PC-9 (cell line): ENCODE results near the gene MAEL. TPM values are rescaled to one million over a fixed set of nuclear protein-coding genes. Genes with fewer than 3 reads are reported as not detected.

Experiments used
- BruUV-seq: library from RNA; stranded (reverse); fragments of 400-500 nt; replicated peaks from 2 replicates; lab custom pipeline; 2021; lab: Mats Ljungman, UMichigan
- CTCF ChIA-PET: fragments of 300-600 bp; sonication (Branson Sonifier 250); formaldehyde crosslinking; loops from one replicate; lab custom pipeline; 2022; ENCODE audit warnings: antibody characterized with exemption; lab: Charles Lee
- POLR2A ChIA-PET: fragments of 300-600 bp; sonication (Branson Sonifier 250); formaldehyde crosslinking; loops from one replicate; lab custom pipeline; 2022; ENCODE audit warnings: antibody characterized with exemption; ENCODE audit not compliant: unreplicated experiment; lab: Charles Lee
- DNase-seq, 2 experiments: peaks; one replicate each; pipeline versions ENCODE4 v3.0.0 to v3.0.0-alpha.2; 2015 to 2022; ENCODE audit warnings: mixed read lengths in 1 of 2
- H2AFZ ChIP-seq: fragments of 200-600 bp; sonication (generic); 2 replicates; pipeline ENCODE4 v1.8.1; 2017; ENCODE audit warnings: antibody characterized with exemption
- H3F3A ChIP-seq: fragments of 200-600 bp; sonication (generic); 2 replicates; pipeline ENCODE4 v1.8.1; 2017; ENCODE audit warnings: antibody characterized with exemption, mild to moderate bottlenecking, low read depth; ENCODE audit not compliant: insufficient read depth
- H3K27ac ChIP-seq: fragments of 200-600 bp; sonication (generic); 2 replicates; pipeline ENCODE4 v1.6.1; 2016; ENCODE audit warnings: mixed run types
- H3K27me3 ChIP-seq: fragments of 200-600 bp; sonication (generic); 2 replicates; pipeline ENCODE4 v1.6.1; 2016; ENCODE audit warnings: low read depth, mixed run types; ENCODE audit not compliant: insufficient read depth
- H3K36me3 ChIP-seq: fragments of 200-600 bp; sonication (generic); 2 replicates; pipeline ENCODE4 v1.6.1; 2016; ENCODE audit warnings: low read depth, mixed run types
- H3K4me1 ChIP-seq: fragments of 200-600 bp; sonication (generic); replicated peaks from 2 replicates; pipeline ENCODE4 v1.6.1; 2016; ENCODE audit warnings: mixed run types; ENCODE audit not compliant: insufficient read depth
- H3K4me2 ChIP-seq: fragments of 200-600 bp; sonication (generic); 2 replicates; pipeline ENCODE4 v1.6.1; 2017; ENCODE audit warnings: mixed run types
- H3K4me3 ChIP-seq: fragments of 200-600 bp; sonication (generic); 2 replicates; pipeline ENCODE4 v1.6.1; 2016; ENCODE audit warnings: mixed run types
- H3K79me2 ChIP-seq: fragments of 200-600 bp; sonication (generic); 2 replicates; pipeline ENCODE4 v1.6.1; 2017; ENCODE audit warnings: low read depth, mixed run types
- H3K9me2 ChIP-seq: fragments of 200-600 bp; sonication (generic); 2 replicates; pipeline ENCODE4 v1.8.1; 2017; ENCODE audit warnings: mild to moderate bottlenecking; ENCODE audit not compliant: insufficient read depth
- H3K9me3 ChIP-seq: fragments of 200-600 bp; sonication (generic); 2 replicates; pipeline ENCODE4 v1.8.1; 2016; ENCODE audit warnings: low read depth; ENCODE audit not compliant: insufficient read depth
- H4K20me1 ChIP-seq: fragments of 200-600 bp; sonication (generic); 2 replicates; pipeline ENCODE4 v1.8.1; 2017; ENCODE audit not compliant: insufficient read depth
- CTCF ChIP-seq: fragments of 200-600 bp; sonication (generic); conservative IDR thresholded peaks from 2 replicates; pipeline ENCODE4 v1.6.1; 2017; ENCODE audit warnings: mixed run types, antibody characterized with exemption, mild to moderate bottlenecking, moderate library complexity
- EZH2 ChIP-seq: fragments of 200-600 bp; sonication (generic); IDR thresholded peaks from 2 replicates; pipeline ENCODE4 v1.8.0; 2017; ENCODE audit warnings: antibody characterized with exemption, low read depth
- intact Hi-C: fragments of 100-400 bp; cut with micrococcal nuclease; formaldehyde crosslinking; loops from one replicate; pipeline ENCODE4 v1.10.0; 2022; ENCODE audit not compliant: unreplicated experiment
- total RNA-seq: library from RNA; stranded (reverse); gene quantifications from 2 replicates; pipeline ENCODE4 v1.2.3, GENCODE V29; 2021

Gene MAEL
- total RNA-seq, 1 experiment from 2014 or later, result not detected

- intact Hi-C loops, result no loop called here
- Histone ChIP-seq H3K27ac (no peak overlapping the region), H4K20me1 (no peaks in the 10 kb centered on the region), H2AFZ (no peak overlapping the region), H3K4me3 (no peak overlapping the region), H3K27me3 (no peaks in the 10 kb centered on the region), H3K9me3 (no peaks in the 10 kb centered on the region), H3K36me3 (no peaks in the 10 kb centered on the region), H3K4me2 (no peak overlapping the region), H3F3A (peaks cover 5% of the 10 kb centered on the region; the same call in 1 of the 2 replicates), H3K9me2 (no peaks in the 10 kb centered on the region), H3K79me2 (no peaks in the 10 kb centered on the region), H3K4me1 (peaks cover 6% of the 10 kb centered on the region; the same call in 1 of the 2 replicates)
- ChIA-PET POLR2A (no interaction called here), CTCF (no interaction called here)
- BruUV-seq, result no TSS peak
- TF ChIP-seq CTCF (no peak), EZH2 (no peak)
- no peak for DNase-seq
These were observed 38.0 kb upstream of the MAEL start for GRCh38 chr1:166951050-166951449.

DNA sequence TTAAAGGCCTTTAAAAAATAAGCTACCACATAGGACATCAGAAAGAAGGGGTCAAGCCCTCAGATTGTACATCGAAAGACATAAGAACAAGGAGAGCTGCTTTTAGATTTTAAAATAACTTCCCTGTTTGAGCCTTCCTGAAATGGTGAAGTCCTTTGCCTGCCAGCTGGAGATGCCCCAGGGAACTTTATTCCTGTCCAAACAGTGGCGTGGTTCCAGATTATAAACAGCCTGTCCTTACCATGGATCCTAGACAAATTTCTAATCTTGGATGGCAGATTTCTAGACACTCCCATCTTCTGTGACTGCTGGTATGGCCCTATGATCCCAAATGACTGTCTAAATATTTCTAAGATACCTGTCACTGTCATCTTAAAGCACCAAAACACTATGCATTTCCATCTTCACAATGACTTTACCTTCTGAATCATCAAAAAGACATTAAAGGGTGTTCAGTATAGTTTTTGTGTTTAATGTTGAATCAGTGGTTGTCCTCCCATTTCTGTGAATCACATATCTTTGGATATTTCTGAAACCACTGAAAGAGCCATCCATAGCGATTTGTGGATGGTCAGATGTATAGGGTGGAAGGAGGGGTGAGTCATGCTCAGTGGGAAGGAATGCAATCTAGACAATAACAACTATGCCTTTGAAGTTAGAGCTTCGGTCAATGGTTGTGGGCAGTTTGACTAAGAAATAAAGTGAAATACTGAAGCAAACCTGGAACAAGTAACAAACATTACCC is 36.9 kb upstream of the MAEL start:
- H3K27ac ChIP-seq, result no peak overlapping the region
- CTCF ChIA-PET, result interaction anchor here (0.6 kb wide), 1 partner anchor 23 kb away, joined by 8 read pairs; the partner anchor contains the start of gene ILDR2
- no TSS peak for BruUV-seq
- DNase-seq, result peak in 1 of 2 experiments; percentile 41
- TF ChIP-seq EZH2 (no peak), CTCF (no peak)
- H3K4me3 ChIP-seq, result no peak overlapping the region
- H3K9me3 ChIP-seq, result no peaks in the 10 kb centered on the region
- peaks cover 6% of the 10 kb centered on the region; the same call in 1 of the 2 replicates for H3K4me1 ChIP-seq
- H3K9me2 ChIP-seq, result no peaks in the 10 kb centered on the region
- no peaks in the 10 kb centered on the region for H4K20me1 ChIP-seq
- H3K36me3 ChIP-seq, result no peaks in the 10 kb centered on the region
- POLR2A ChIA-PET, result no interaction called here
- H3K4me2 ChIP-seq, result no peak overlapping the region
- H2AFZ ChIP-seq, result no peak overlapping the region
- no peaks in the 10 kb centered on the region for H3K27me3 ChIP-seq
- intact Hi-C loops, result no loop called here
- no peaks in the 10 kb centered on the region for H3K79me2 ChIP-seq
- H3F3A ChIP-seq, result peaks cover 5% of the 10 kb centered on the region; the same call in 1 of the 2 replicates

GRCh38 chr1:166953491-166953890 is 35.6 kb upstream of the MAEL start:
- Histone ChIP-seq H3K27me3 (no peaks in the 10 kb centered on the region), H3K4me1 (peaks cover 6% of the 10 kb centered on the region; the same call in 1 of the 2 replicates), H2AFZ (no peak overlapping the region), H3K79me2 (no peaks in the 10 kb centered on the region), H3K9me3 (no peaks in the 10 kb centered on the region), H4K20me1 (no peaks in the 10 kb centered on the region), H3K4me3 (no peak overlapping the region), H3K4me2 (no peak overlapping the region), H3F3A (peaks cover 5% of the 10 kb centered on the region; the same call in 1 of the 2 replicates), H3K36me3 (no peaks in the 10 kb centered on the region), H3K9me2 (no peaks in the 10 kb centered on the region), H3K27ac (no peak overlapping the region)
- no TSS peak for BruUV-seq
- intact Hi-C loops, result no loop called here
- POLR2A ChIA-PET, result no interaction called here
- DNase-seq, result no peak
- TF ChIP-seq CTCF, result no peak
- no peak for TF ChIP-seq EZH2
- CTCF ChIA-PET, result no interaction called here
